NCI-H1417 (cell line): Measurements from ENCODE around the gene IL33.

Source experiments
- DNase-seq, 3 experiments: peaks; one replicate each; lab custom pipeline; 2025; lab: John Stamatoyannopoulos, UW

IL33 gene

DNA sequence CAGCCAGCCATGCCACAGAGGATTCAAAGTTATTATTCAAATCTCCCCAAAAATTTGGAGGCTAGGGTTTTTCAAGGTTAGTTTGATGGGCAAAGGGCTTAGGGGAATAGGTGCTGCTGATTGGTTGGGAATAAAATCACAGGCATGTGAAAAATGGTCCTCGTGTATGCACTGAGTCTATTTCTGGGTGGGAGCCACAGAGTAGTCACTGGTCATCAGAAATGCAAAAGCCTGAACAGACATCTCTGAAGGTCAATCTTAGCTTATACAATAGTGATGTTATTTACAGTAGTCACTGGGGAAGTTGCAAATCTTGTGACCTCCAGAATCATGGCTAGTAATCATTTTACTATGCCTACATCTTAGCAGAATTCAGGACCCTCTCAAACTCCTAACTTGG is 1.3 kb downstream of the IL33 start:
- DNase-seq: no peak

DNA sequence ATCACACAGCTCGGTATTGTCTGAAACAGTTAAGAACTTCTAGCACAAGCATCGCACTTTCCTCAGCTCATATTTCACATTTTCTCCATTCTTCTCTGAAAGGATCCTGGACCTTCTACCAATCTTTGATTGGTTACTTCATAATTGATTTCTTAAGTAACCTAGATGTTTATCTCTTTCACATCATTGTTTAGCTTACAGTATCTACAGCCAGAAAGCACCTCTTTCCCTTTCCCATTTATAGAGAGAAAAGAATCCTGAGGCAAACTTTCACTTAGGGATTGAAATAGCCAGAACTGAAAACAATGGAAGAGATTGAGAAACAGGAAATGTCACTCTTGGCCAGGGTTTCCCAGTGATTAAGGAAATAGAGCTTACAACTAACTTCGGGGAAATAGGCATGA is 2.5 kb downstream of the IL33 start:
- DNase-seq: no peak

DNA sequence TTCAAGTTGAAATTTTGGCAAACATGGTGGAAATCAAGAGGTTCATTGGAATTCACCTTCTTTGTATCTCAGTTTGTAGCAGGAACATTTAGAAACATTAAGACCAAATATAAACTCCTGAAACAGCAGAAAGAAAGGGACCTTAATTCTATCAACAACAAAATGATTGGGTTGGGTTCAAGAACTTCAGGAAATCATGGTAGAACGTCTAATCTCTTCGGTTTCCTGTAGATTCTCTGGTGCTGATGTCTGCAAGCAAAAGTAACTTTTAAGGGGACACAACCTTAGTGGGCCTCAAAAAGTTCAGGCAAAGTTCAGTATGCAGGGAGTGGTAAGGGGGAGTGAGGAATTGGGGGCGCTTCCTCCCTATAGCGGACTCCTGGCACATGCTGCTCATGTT is 3.4 kb downstream of the IL33 start:
- DNase-seq: no peak

DNA sequence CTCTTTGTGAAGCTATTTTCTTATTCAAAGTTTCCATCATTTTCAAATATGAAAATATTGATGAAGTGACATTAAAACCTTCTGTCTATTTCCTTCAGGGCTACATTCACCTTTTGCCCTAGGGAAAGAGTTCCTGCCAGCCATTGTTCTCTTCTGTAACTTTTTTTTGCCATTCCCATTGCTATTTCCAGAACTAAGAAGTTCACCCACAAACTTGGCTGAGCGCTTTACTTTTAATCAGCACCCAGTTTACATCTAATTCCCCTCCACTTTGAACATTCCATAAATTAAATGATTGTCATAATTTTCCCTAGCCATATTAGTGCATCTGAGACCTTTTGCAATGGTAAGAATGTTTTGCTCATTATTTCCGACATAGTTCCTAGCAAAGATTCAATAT is 4.4 kb downstream of the IL33 start:
- DNase-seq: no peak

DNA sequence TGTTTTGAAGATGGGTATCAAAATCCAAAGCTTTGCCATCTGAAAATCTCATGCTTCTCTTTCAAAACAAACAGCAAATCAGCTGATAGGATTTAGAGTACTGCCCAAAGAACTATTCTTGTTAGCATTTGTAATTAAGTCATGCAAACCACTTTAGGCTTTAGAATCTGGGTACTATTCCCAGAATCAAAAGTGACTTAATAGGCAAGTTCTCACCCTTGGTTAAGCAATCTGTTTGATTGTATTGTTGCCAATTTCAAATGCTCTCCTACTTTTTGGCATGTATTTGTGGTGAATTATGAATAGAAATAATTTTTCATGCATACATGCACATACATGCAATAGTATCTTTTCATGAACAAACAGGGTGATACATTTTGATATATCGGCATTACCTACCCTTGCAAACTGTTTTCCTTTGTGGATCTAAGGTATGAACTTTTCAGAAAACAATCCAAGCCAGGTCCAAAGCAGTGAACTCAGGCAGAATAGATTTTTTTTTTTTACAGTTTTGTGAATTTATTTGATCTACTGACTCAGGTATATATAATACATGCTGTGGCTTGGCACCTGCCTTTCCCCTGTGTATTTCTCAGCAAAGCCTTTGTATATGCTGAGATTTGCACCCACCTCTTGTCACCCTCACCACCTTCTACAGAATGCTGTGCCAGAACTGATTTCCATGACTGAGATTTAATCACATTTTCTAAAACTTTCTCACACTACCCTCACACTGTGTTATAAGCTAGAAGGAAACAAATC is 9.0 kb downstream of the IL33 start:
- DNase-seq: peak in 1 of 3 experiments; percentile 1

DNA sequence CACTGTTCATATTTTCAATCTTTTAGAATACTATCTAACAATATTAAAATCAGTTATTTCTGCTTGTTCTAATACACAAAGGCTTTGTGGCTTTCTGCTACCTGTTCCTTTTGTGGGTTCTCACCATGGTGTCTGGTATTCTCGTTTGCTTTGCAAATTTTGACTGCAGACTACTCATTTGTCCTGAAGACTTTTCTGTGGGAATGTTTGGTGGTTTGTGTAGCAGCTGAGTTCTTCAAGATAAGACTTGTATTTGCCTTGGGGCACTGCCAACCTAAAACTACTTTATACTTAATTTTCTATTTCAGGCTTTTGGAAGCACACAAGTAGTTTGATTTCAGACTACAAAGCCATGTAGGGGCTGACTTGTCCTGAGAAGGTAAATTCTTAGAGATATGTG is 11.1 kb downstream of the IL33 start:
- DNase-seq: no peak

DNA sequence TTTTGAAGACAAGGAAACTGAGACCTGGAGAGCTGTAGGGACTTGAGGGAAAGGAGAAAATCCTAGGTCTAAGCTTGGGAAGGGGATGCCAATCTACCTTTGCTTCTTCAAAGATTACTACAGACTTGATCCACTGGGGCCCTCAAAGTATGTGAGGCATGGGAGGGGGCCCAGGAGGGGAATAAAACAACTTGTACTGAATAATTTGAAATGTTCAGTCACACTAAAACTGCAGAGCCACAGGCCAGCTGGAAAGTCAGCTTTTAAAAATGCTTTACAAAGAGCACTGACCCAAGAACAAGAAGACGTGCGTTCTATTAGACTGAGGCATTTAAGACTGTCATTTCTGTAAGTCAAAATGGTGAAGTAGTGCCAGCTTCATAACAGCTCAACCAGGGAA is 13.6 kb downstream of the IL33 start:
- DNase-seq: no peak

DNA sequence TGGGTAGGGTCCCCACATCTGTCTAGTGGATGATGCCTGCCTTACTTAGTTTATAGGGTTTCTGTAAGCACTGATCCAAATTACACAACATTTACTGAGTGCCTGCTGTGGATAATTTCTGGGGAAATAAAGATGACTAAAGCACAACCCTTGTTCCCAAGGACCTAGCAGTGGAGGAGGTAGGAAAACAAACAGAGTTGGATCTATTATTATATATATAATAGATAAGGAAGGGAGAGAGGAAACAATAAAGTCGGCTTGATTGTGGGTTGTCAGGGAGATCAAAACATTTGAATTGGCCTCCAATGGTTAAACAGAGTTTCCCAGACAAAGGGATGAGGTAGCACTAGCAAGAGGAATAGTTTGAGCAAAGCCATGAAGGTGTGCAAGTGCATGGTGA is 14.0 kb downstream of the IL33 start:
- peak in 2 of 3 experiments; percentile 53 to 91 for DNase-seq

DNA sequence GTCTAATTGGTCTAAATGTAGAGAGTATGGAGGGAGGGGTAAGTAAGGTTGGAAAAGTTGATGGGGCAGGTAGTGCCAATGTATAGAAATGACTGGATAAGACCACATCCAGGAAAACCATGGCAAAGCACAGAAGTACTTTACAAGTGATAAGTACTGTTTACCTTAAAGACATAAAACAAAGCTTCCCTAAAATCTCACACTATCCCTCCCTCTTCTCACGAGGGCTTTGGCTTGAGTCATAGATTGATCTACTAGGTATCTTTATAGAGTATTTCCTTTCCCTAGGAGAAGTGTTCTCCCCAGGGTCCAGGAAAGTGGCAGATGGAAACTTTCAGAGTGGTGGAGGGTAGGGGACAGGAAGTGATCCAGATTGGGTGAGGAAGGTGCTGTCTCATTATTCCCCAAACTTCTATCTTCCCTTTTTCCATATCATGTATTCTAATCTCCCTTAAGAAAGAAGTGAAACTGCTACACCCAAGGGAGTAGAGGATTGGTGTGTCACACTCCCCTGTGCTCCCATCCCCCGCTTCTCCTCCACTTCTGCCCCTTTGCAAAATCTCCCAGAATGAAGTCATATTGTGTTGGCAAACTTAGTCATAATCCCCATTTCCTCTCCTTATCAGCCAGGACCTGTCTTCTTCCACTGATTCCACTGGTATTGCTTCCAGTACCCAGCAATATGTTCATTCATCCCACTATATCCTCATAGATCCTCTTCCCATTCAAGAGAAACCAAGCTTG is 14.6 kb downstream of the IL33 start:
- no peak for DNase-seq

DNA sequence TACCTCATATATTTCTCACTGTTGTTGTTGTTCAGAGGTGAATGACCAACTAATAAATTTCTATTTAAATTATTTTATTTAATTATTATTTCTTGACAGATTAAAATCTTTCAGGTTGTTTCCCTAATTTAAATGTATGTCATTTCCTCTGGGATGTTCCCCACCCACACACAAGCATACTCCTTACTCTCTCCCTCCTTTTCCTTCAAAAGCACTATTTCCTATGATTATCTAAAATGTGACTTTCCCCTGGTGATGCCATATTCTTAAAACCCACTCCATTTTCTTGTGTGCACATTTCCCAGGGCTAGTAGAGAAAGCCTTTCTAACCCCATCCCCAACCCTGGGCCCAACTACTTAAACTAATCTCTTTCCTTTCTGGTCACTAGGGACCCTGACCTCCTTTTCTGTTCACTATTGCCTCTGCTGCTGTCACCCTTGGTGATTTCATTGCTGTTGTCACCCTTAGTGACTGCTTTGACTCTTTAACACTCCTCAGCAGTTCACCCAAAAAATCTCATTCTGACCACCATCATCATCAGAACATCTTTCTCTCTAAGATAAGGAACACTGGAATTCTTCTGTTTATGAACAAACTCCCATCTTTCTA is 16.8 kb downstream of the IL33 start:
- DNase-seq: no peak

DNA sequence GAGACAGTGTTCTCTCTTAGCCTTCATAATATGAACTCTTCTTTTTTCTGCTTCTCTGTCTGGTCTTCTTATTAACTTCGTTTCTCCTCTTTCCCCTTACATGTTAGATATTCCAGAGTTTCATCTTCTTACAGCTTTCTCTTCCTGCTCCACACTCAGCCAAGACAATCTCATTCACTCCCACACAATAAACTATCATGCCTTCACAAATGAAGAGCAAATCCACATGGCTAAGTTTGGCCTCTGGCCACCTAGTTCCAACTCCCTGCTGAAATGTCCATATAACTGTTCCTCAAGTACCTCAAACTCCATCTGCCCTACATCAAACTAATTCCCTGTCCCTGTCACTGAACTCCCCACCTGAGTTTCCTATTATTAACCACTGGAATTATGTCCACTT is 18.4 kb downstream of the IL33 start:
- no peak for DNase-seq

DNA sequence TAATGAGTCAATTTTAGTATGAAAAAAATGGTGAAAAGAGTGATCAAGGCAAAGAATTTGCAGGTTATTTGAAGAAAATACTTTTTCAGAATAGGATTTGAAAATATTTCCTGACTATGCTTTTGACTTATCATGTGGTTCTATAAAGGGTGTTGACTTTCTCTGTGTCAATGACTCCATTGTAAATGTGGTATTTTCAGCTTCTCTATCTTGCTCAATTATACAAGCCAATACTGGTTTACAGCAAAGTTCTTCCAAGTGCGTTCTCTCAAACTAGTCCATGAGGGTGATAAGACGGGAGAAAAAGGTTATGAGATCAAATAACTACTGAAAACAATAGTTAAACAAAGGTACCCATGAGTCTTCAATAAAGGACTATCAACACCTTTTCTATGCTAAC is 21.7 kb downstream of the IL33 start:
- DNase-seq: no peak

DNA sequence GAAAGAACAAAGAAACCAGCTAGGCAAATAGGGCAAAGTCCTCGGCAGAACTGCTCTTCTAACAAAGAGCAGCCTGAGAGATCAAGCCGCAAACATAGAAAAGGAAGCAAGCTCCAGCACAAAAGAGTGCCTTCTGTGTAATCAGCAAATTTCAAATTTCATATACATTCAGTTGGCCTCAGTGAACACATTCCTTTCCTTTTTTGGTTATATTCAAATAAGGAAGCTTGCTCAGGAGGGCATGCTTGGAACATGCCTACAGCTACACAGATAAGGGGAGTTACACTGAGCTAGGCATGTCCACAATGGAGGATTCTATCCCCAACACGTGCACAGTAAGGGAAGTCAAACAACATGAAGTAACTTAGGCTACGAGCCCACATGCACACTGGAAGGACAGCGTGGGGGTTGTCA is 23.4 kb downstream of the IL33 start:
- no peak for DNase-seq

DNA sequence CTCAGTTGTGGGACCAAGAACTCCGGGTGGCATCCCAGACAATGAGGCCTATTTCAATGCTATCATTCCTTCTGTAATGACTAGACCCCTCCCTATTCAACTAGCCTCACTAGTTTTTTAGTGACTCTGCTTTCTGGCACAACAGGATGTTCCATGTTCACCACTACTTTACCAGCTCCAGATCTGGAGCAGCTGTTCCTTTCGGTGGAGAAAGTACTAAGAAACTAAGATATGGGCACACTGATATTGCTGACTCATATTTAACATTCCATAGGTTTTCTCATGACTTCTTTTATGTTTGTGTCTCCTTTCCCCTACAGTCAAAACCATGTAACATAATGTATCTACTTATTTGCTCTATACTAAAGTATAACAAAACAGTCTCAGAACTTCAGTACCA is 24.1 kb downstream of the IL33 start:
- no peak for DNase-seq

DNA sequence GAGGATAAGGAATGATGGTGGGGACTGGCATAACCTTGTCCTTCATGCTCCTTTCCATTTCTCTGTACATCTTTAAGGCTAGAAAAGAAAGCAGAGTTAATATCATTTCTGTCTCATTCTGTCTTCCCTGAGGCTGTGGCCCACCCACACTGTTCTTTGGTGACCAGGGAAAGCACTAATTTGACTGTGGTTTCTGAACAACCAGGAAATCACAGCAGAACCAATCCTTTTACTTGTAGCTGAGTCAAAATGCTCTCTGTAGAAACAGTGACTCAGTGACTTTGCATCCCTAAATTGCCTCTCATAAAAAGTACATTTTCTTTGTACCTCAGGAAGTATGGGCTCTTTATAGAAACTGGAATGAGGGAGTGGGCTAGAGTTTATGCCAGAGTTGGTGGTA is 28.1 kb downstream of the IL33 start:
- no peak for DNase-seq

DNA sequence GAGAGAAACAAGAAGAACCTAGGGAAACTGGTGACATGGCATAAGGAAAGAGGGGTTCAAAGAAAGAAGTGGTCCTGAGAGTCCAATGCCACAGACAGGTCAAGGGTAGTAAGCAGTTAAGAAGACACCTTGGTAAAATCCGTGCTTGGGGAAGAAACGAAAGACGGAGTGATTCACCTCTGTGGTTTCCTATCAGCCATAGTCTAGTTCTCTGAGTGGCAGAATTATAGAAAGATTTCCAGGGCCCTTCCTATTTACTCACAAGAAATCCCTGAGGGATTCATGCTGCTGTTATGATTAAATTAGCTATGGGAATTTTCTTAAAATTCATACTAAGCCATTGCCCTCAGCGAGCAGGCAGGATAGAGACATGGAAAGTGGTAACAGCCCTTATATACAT is 31.7 kb downstream of the IL33 start:
- no peak for DNase-seq

DNA sequence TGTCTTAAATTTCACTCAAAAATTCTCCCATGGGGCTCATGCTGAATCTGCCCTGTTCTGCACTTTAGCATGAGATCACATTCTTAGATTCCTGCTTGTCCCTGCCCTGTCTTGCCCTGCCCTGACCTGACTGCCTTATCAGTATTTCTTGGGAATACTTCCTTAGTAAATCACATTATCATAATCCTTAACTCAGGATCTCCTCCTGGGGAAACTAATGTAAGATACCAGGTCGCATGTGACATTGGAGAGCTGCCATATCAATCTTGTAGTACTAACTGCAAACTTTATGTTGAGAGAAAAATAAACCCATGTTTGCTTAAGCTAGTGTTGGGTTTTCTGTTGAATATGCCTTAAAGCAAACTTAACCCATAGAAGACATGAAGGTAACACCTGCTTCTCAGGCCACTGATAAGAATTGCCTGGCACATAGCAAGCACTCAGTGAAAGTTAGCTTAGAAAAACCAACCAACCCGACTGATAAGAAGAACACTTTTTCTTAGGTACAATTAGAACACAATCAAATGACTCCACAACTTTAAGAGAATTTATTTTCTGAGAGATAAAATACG is 53.3 kb downstream of the IL33 start:
- DNase-seq: no peak

DNA sequence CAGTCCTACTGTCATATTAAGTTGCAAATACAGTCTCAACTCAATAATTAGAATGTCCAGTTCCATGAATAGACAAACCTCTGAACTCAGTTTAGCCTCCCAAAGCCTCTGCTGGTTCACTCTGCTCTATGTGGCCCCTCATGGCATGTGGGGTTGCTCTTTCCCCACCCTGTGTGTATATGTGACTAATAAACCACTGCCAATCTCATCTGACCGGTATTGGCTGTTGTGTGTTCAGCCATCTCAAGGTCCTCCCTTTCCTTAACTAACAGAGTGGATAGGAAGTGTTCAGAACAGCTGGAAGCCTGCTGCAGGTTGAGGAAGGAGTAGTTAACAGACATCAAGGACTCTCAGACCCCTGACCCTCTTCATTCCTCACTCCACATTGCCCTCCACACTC is 55.3 kb downstream of the IL33 start:
- DNase-seq: no peak

DNA sequence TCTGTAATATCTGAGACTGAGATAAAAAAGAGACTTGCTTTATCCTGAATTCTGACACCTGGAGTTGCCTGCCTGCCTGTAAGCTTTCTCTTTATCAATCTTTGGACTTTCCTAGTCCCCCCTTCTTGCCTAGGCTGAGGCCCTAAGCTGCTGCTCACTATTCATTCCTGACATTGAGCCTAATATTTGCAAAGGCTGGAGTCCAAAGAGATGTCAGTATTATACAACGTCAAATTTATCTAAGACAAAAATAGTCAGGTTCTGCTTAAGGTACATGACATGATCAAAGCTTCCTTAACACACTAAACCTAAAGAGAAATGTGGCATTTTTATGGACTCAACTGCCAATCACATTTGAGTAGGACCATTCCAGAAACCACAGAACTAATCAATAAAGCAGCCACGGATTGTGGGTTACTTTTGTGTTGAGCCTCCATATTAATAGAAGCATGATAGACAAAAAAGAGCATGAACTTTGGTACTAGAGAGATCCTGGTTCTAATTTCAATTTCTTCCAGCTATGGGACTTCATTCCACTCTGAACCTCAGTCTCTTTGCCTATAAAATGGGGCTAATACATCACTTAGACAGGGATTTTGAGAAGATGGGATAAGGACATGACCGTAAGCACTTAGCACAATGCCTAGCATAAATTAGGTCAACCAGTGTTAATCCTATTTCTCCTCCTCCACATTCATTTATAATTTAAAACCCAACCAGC is 56.1 kb downstream of the IL33 start:
- DNase-seq: no peak

DNA sequence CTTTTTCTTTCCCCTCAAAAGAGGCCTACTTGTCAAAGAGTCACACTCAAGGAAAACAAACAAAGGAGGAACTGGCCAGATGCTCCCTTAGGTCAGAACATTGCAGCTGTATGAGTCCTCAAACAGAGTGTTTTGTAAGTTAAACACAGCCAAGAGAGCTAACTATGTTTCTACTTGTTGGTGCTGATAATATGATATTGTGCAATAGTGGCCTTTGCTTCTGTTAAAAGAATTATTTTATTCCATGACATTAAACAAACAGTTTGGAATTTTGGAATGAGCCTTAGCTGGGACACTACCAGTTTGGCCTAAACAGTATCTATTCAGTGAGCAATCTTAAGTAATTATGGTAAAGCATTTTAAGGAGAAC is 56.6 kb downstream of the IL33 start:
- no peak for DNase-seq

DNA sequence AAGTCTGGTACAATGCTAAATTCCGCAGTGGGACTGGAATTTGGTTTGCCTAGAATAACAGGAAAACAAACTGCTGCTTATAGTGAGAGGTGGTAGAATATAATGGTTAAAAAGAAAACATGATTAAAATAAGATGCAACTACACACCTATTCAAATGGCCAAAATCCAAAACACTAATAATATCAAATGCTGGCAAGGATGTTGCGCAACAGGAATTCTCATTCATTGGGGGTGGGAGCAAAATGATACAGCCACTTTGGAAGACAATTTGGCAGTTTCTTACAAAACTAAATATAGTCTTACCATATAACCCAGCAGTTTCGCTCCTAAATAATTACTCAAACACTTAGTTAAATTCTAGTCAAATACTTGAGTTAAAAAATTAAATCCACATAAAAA is 61.8 kb downstream of the IL33 start:
- no peak for DNase-seq

DNA sequence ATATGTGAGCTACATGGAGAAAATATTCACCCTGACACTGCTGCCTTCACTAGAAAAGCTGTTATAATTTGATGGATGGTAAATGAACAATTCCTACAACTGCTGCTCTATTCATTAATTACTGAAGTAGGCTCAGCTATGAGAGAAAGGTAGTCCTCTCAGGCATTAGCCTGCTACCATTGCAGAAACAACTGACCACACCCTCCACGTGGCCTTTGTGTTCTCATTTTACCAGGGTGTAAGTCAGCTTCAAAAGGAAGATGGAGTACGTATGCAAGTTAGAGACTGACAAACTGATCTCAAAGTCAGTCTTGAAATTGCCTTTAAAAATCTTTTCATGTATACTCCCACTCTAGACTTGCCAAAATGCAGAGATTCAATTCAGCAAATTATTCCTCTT is 86.3 kb downstream of the IL33 start:
- DNase-seq: no peak
